SH-SY5Y (cell line): ENCODE results near the gene CCDC117.

Experiments
- GATA2 ChIP-seq: IDR thresholded peaks from 2 replicates; pipeline ENCODE4 v1.6.1; 2011; ENCODE audit warnings: mild to moderate bottlenecking, low read depth, low read length
- GATA3 ChIP-seq: IDR thresholded peaks from 2 replicates; pipeline ENCODE4 v1.6.1; 2011; ENCODE audit warnings: low read depth, mild to moderate bottlenecking, low read length, moderate library complexity

GRCh38 chr22:28795071-28795693, 22.7 kb downstream of the CCDC117 start:
- TF ChIP-seq GATA2 (no peak), GATA3 (no peak)
